Brain microvascular endothelial cell (primary cell): ENCODE measurements around the gene MAPKAPK3.

Experiments used
- DNase-seq: peaks from one replicate; pipeline ENCODE4 v3.0.0-alpha.2; 2020
- H3K27ac ChIP-seq: fragments of 250-450 bp; sonication (Bioruptor Pico); 2 replicates; pipeline ENCODE4 v1.5.1; 2020; ENCODE audit warnings: mild to moderate bottlenecking, moderate library complexity
- H3K27me3 ChIP-seq: fragments of 250-450 bp; sonication (Bioruptor Pico); replicated peaks from 2 replicates; pipeline ENCODE4 v1.5.1; 2020; ENCODE audit warnings: mild to moderate bottlenecking
- H3K36me3 ChIP-seq: fragments of 250-450 bp; sonication (Bioruptor Pico); replicated peaks from 2 replicates; pipeline ENCODE4 v1.5.1; 2020; ENCODE audit warnings: mild to moderate bottlenecking
- H3K4me3 ChIP-seq: 2 replicates; pipeline ENCODE4 v1.5.1; 2011; ENCODE audit warnings: low read depth, mild to moderate bottlenecking, control low read depth, low read length, moderate library complexity
- CTCF ChIP-seq: IDR thresholded peaks from 2 replicates; pipeline ENCODE4 v1.5.1; 2011; ENCODE audit warnings: low read depth, mild to moderate bottlenecking, moderate library complexity, low read length, control low read depth, inconsistent platforms; ENCODE audit errors: missing control alignments
- in situ Hi-C: cut with HindIII; loops from 2 replicates; pipeline ENCODE4 v1.10.0; 2017; ENCODE audit warnings: low sequenced_read_pairs, low pct_ligation_motif_present

The MAPKAPK3 gene

GRCh38 chr3:50653937-50654595 is 37.1 kb downstream of the MAPKAPK3 start:
- Histone ChIP-seq H3K27me3 (no peaks in the 10 kb centered on the region), H3K4me3 (no peak overlapping the region), H3K27ac (no peak overlapping the region), H3K36me3 (no peaks in the 10 kb centered on the region)
- TF ChIP-seq CTCF: no peak
- no peak for DNase-seq
- in situ Hi-C loops: no loop called here

GRCh38 chr3:50655009-50655830 is 38.3 kb downstream of the MAPKAPK3 start:
- in situ Hi-C loops: no loop called here
- Histone ChIP-seq H3K36me3 (no peaks in the 10 kb centered on the region), H3K27ac (no peak overlapping the region), H3K4me3 (no peak overlapping the region), H3K27me3 (no peaks in the 10 kb centered on the region)
- no peak for TF ChIP-seq CTCF
- no peak for DNase-seq

GRCh38 chr3:50656417-50657195 is 39.7 kb downstream of the MAPKAPK3 start:
- Histone ChIP-seq H3K27ac (no peak overlapping the region), H3K36me3 (no peaks in the 10 kb centered on the region), H3K4me3 (no peak overlapping the region), H3K27me3 (no peaks in the 10 kb centered on the region)
- no peak for DNase-seq
- in situ Hi-C loops: no loop called here
- TF ChIP-seq CTCF: no peak

GRCh38 chr3:50657407-50657806 is 40.5 kb downstream of the MAPKAPK3 start:
- no peak overlapping the region for H3K4me3 ChIP-seq
- no peaks in the 10 kb centered on the region for H3K36me3 ChIP-seq
- no peaks in the 10 kb centered on the region for H3K27me3 ChIP-seq
- in situ Hi-C loops: no loop called here
- DNase-seq: no peak
- H3K27ac ChIP-seq: no peak overlapping the region
- no peak for TF ChIP-seq CTCF

GRCh38 chr3:50657816-50658215 is 40.9 kb downstream of the MAPKAPK3 start:
- H3K36me3 ChIP-seq: no peaks in the 10 kb centered on the region
- in situ Hi-C loops: no loop called here
- DNase-seq: no peak
- no peak overlapping the region for H3K4me3 ChIP-seq
- no peak for TF ChIP-seq CTCF
- no peak overlapping the region for H3K27ac ChIP-seq
- H3K27me3 ChIP-seq: no peaks in the 10 kb centered on the region
